HG03565 (cell line): ENCODE measurements around the gene GFRA1.

Experiments used
- ATAC-seq: cut with Tn5 transposase; IDR thresholded peaks from one replicate; pipeline ENCODE4 v1.9.1; 2021; ENCODE audit warnings: mild to moderate bottlenecking, moderate library complexity; ENCODE audit not compliant: unreplicated experiment

GFRA1 gene

DNA sequence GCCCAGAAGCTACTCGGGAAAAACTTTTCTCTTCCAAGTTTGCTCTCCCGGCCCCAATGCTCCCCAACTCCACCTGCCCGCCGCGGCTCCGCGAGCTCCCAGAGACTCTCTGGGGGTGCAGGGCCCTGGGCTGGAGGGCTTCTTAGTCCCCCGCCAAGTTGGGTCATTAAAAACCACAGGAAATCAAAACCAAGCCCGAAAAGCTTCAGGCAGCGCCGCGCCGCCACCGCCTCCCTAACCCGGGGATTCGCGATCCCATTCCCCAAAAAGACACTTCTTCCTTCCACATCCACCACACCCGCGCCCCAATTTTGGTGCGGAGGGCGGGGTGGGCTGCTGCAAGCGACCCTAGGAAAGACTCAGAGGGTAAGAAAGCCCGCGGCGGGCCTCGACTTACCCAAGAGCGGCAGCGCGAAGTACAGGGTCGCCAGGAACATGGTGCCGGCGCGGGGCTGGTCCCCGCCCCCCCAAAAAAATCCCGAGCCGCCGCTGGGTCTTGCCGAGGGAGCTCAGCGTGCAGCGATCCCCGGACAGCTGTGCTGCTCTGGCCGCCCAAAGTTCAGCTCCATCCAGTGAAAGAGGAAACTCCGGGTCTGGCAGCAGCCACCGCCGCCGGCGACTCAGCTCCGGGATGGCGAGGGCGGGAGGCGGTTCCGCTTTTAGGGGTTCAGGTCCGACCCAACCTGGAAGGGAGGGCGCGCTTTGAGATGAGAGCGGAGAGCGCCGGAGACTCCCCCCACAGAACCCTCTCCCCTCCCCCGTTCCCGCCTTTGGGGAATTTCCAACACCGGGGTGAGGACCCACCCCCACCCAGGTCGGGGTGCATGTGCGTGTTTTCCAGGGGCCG, 1.2 kb downstream of the GFRA1 start:
- ATAC-seq, result no peak

DNA sequence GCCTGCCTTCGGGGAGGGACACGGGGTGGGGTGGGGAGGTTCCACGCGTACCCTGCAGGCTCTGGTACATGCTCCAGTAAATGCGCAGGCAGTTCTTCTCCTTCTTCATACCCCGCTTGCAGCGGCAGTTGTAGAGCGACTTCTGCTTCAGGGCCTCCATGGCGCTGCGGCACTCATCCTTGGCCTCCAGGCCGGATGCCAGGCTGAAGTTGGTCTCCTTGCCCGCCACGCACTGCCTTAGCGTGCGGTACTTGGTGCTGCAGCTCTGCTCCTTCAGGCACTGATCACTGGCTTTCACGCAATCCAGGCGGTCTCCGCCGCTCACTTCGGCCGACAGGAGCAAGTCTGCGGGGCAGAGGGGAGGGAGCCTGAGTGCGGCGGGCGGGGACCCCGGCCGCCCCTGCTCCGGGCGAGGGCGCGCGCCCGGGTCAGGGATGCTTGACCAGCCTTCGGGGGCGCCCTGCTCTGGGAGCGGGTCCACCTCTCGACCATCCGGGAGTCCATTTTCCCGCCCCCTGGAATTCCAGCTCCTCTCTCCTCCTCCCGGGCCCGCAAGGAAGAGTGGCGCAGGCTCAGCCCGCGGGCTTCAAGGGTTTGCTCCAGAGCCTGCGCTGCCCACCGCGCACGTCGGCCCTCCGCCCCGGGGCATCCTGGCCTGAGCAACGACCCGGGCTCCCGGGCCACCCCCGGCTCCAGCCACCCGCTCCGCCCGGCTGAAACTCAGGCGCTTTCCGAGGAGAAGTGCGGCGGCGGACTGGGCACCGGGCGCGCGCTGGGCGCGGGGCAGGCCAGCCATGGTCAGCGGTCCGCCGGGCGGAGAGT, 2.0 kb downstream of the GFRA1 start:
- no peak for ATAC-seq

DNA sequence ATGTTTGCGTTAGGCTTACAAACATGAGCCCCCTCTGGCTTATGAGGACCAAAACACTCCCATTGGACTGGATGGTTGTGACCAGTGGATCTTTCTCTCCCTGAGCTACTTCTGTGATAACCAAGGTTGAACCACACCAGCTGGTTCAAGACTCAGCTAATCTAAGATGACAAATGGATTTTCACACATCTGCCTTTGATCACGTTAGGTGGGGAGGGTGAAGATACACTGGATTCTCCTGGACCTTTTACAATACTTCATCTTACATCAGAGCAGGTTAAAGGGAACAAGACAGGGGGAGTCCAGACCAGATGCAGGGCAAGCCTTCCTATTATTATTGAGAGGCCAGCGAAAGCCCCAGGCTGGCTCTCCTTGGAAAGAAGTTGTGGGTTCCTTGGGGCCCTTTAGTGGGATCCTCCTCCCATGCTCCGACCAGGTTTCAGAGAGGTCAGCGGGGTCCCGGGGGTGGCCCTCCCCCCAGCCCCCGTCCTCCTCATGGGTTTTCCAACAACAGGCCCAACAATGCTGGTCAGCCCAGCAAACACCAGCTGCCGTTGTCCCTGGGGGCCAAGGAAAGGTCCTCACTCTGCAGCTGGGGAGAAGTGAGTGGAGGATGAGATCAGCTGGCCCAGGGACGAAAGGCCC, 2.8 kb downstream of the GFRA1 start:
- no peak for ATAC-seq

DNA sequence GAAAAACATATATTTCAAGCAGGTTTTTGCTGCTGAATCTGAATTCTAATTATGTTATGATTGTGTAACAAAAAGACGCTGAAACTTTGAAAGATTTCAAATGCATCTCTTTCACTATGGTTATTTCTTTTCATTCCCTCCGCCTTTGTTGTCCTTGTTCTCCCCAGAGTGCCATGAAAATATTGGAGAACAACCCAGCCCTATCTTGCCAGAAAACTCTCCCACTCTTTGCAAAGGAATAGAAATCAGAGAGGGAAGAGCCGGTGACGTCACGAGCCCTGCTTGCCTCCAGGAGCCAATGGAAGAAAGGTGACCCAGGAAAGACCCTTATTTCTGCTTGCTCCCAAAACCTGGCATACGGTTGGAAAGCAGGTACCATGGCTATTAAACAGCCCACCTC, 3.4 kb downstream of the GFRA1 start:
- no peak for ATAC-seq

DNA sequence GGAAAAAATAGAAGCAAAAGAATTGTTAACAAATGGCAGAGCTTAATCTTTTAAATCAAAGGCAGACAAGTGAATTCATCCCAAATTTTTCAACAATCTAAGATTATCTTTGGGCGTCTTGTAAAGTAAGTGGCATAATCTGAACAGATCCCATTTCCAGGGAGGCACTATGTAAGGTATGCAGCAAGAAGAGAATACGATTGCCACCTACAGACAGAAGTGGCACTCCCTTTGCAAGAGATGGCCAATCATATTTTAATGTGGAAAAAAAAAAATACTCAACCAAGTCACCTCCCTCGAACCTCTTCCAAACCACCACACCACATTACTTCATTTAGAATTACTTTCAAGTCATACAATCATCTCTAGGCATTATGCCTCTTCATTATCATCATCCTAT, 4.0 kb downstream of the GFRA1 start:
- no peak for ATAC-seq

DNA sequence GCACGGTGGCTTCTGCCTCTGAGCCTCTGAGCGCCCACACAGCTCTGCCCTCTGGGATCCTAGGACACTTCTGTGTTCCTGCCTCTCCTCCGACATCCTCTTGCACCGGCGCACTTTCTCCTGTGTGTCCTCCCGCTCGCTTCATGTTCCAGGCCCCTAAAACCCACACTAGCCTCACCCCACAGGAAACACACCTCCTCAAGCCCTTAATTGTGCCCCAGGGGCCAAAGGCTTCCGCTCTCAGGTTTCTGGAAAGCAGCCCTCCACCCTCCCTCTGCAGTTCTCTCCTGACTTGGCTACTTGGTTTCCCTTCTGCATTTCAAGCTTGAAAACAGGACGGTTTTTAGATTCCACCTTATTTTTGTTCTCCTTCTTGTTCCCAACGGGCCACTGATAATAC, 7.3 kb downstream of the GFRA1 start:
- no peak for ATAC-seq

DNA sequence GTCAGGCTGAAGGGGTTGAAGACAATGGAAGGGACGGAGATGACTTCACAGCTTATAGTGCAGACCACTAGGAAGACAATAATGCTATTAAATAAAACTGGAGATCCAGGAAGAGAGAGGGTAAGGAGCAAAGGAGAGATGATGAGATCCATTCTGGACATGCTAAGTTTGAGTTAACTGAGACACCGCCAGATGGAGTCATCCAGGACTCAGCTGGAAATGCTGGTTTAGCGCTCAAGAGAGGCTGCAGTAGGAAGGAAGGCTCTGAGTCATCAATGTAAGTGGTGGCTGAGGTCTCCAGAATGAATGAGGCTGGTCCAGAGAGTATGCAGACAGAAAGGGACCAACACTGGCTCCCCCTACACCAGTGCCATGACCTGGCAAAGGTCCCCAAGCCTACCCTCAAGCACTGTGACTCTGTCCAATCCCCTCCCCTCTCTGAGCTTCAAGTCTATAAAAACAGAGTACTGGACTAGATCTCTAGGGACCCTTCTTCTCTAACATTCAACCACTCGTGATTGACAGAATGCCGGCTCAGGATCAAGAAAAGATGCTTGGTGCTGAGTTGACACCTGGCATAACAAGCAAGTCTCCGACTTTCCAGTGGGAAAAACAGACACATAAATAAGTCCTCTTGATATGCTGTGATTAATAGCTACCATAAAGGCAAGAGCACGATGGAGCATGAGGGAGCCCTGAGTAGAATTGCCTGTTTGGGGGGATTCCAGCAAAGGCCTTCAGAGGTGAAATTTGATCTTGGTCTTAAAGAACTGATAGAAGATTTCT, 8.9 kb downstream of the GFRA1 start:
- no peak for ATAC-seq

DNA sequence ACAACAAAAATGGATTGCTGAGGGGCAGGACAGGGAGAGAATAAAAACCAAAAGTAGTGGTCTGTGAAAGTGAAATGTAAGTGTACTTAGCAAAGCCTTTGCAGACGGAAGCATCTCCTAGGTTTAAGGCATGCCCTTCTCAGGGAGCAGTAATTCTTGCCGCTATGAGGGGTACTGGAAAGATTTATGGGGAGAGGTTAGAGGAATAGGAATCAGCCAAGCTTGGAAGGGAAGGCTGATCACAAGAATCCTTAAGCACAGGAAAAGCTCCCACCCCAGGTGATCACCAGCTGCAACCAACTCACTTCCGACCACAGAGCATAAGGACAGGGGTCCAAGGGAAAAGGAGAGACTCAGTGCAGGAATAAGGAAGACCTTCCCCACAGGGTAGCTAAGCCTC, 10.3 kb downstream of the GFRA1 start:
- ATAC-seq, result no peak

DNA sequence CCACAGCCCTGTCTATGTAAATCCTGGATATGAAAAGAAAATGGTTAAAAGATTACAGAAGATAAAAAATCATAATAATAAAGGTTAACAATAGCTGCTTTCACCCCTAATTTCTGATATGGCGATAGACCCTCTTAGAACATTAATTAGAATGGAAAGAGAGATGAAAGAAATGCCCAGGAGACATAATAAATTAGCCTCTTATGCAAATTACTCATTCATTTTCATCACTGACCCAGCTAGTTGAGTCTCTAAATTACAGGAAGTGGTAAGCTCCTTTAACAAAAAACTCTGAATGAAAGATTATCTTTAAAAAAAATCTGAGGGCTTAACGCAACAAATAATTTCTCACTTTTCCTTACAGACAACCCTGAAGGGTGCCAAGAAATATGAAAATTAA, 12.4 kb downstream of the GFRA1 start:
- no peak for ATAC-seq

DNA sequence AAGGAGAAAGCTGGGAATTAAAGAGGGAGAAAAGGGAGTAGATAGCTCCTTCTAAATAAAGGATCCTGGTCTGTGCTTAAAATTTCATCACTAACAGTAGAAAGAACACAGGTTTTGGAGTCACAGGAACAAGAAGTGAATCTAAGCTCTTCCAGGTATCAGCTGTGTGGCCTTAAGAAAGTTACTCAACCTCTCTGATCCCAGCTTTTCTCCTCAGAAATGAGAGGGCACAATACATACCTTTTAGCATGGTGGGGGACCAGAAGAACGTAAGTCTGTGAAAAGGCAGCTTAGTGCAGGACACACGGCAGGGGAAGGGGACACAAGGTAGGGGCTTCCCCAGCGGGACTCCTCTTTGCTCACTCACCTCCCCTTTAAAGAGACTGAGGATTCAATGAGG, 13.4 kb downstream of the GFRA1 start:
- ATAC-seq, result no peak

DNA sequence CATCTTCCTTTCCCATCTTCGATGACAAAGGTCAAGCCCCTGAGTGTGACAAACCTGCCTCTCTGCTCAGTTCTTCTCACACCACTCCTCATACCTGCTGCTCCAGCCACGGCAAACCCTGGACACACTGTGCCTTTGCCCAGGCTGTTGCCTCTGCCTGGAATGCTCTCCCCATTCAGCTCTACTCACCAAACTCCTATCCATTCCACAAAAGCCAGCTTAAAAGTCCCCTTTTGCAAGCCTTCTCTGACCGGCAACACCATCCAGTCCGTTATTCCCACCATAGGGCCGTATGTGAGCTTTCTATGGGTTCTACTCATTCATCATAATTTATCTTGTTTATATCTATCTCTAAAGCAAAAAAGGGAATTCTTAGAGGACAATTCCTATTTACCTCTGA, 15.2 kb downstream of the GFRA1 start:
- no peak for ATAC-seq

DNA sequence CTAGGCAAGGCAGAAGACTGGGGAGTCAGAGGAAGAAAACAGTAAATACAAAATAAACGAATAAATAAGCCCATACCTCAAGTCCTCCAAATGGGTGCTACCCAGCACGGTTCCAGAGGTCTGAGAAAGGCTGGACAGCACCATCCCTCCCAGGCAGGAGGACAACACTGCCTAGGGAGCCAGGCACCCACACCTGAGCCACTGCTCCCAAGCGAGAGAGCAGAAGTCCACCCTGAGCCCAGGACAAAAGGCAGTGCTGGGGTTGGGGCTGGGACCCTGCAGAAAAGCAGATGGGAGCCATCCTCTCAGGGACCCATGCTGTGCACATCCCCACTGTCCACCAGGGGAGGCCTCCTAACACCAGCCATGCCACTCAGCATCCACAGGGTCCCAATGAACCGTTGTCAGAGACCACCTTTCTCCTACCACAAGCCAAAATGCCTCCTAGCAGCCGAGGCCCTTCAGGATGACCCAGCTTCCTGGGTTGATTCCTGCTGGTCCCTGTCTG, 16.2 kb downstream of the GFRA1 start:
- ATAC-seq, result no peak

DNA sequence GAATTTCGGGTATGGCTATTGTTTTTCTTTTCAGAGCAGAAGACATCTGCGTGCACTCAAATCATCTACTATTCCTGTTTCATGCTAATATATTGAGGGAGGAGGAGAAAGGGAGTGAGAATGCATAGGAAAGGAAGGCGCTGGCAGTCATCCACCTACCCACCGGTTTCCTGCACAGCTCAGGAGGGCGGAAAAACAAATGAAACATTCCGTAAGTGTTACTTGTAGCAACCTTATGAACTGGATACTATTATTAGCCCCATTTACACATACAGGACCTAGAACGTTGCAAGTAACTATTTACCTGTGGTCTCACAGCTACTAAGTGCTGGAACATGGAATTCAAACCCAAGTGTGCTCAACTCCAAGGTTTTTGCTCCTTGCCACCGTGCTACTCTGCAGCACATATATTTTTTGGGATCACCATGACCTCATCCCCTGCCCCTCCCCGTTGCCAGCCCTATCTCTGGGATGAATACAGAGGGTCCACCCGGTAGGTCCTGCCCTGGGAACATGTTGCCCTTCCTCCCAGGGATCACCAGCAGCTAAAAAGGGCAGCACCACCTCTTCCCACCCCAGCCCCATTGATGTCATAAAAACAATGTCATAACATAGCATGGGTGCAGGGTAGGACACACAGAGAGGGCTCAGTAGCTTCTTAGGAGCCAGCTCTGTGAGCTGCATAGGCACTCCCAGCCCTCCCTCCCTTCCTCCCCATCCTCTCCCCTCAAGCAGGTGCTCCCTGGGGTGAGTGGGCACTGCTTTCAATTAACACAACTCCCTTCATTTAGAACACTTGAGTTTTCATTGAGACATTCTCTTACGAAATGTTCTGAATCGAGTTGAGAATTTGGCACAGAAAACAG, 16.9 kb downstream of the GFRA1 start:
- no peak for ATAC-seq

DNA sequence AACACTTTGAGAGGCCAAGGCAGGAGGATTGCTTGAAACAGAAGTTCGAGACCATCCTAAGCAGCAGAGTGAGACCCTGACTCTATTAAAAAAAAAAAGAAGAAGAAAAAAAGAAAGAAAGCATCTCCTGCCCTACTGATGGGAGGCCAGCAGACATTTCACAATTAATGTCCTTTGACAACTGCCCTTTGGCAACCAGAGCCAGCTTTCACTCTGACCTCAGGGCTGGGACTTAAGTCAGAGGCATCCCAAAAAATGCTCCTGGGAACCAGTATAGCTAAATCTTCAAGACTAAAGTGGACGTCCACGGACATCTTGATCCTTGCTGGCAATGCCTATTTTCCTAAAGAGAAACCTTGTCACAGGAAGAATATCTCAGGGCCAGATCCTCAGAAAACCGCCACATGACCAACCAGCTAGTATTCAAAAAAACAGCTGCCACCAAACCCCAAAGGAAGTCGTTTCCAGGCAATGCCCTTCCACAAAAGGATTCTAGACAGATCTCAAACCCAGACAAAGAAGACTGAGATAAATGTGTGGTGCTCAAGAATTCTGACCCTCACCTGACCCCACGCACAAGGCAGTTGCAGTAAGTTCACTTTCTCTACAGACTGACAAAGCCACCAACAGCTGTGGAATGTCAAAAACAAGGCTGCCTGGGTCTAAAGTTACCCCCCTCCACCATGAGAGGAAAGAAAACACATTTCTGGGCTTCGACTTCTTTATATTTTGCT, 18.4 kb downstream of the GFRA1 start:
- ATAC-seq, result no peak

DNA sequence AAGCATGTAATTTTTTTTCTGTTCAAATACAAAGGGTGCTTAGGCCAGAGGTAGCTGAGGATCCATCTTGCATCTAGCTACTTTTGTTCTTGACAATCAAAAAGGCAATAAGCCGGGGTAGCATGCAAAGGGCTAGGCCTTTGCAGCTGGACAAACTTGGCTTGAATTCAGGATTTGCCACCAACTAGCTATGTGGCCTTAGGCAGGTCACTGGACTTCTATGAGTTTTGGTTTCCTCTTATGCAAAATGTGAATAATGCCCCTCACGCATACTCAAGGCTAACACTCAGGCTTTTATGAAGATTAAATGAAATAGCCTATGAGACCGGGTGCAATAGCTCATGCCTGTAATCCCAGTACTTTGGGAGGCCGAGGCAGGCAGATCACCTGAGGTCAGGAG, 19.3 kb downstream of the GFRA1 start:
- no peak for ATAC-seq

DNA sequence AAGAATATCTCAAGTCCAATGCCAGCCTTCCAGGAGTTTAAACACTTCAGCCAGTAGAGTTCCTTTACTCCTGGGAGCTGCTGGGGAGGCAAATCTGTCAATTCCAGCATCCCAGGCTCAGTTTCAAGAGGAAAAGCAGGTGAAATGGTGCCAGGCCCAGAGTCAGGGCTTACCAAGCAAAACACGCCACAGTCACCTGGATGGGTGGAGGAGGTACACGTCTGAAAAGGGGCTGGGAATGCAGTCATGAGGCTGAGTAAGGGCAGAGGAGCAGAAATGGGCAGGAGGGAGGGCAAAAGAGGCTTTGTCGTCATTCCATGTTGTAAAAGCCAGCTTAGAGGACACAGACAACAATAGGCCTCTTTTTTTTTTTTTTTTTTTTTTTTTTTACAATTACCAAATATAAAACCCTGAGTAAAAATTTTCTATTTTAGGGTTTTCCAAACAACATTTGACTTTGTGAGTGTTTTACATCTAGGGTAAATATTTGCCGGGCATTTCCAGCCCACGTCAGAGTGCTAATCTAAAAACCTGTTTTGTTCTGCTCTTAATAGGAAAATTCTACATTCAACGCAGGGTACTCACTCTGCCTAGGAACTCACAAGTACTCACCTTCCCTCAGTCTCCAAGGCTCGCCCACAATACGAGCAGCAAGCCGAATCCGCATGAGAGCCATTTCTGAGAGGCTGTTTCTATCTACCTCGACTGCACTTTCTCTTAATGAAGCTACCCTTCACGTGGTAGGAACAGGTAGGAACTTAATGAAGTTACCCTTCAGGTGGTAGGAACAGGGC, 21.2 kb downstream of the GFRA1 start:
- no peak for ATAC-seq

DNA sequence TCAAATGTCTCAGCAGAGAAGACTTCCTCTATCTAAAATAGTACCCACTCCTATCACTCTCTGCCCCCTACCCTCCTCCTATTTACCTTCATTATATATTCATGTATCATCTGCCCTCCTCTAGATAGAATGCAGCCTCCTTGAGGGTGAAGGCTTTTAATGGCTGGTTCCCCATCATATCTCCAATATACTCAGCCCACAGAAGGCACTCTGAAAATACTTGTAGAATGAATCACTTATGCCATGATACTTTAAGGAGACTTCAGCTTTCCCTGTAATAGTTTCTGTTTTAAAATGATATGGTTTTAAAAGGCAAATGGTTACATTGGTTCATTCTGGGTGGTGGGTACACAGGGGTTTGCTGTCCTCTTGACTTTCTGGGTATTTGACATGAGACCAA, 25.3 kb downstream of the GFRA1 start:
- ATAC-seq, result no peak

DNA sequence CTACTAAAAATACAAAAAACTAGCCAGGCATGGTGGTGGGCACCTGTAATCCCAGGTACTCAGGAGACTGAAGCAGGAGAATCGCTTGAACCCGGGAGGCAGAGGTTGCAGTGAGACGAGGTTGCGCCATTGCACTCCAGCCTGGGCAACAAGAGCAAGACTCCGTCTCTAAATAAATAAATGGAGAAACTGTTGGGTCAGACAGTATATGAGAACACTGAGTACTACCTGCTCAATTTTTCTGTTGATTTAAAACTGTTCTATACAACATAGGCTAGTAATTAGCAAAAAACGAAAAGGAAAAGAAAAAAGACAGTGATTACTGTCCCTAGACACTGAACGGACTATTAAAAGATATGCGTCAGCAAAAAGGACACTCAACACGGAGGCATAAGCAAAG, 26.7 kb downstream of the GFRA1 start:
- no peak for ATAC-seq
